Effector CD4-positive, alpha-beta T cell (primary cell): Measurements from ENCODE around the gene MYLK.
A peak's percentile ranks its signal among the peaks of the same experiment; 100 is the strongest.
"Not testable (repeated sequence)": the region's sequence is repeated elsewhere in the genome, so short reads cannot be mapped to it uniquely, and the experiment has no call there.

ENCODE experiments used
- DNase-seq: peaks from one replicate; pipeline ENCODE4 v3.0.0-alpha.2; 2020

MYLK gene

DNA sequence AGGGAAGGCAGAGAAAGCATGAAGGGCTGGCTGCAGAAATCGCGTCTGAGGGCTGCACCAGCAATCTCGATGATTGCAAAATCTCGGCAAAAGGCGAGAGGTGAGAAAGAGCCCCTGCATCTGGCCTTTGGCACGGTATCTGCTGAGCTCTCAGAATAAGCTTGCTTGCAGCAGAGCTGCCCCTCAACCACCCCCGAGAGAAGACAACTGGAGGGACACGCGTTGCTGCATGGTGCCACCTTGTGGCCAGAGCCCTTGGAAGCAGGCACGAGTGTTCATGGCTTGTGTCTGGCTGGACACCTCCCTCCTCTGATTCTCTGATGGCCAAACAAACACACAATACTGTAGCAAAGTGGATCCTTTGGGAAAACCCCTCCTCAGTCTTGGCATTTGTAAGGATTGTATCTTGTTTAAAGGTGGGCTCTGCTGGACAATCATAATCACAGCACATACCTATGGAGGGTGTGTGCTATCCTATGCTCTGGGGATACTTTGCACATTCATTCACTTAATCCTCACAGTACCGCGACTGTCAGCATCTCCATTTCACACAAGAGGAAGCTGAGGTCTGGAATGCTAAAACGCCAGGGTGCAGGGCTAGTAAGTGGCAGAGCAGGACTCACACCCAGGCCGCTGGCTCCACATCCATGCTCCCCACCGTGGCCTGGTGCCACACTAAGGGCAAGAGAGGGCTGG, 164.9 kb downstream of the MYLK start:
- DNase-seq = peak; percentile 11

DNA sequence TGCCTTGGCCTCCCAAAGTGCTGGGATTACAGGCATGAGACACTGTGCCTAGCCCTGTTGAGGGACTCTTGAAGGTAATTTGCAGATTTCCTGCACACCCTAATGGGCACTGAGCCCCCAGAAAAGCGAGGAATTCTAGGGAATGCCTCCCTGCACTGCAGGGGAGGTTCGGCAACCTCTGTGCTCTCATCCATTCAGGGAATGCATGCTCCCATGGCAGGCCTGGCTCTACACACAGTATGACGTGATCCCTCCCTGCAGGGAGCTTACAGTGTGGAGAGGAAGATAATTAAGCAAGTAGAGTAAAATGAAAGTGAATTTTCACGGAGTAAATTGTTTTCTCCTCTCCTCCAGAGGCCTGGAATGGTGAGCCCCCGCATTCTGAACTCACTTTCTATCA, 166.0 kb downstream of the MYLK start:
- no peak for DNase-seq

DNA sequence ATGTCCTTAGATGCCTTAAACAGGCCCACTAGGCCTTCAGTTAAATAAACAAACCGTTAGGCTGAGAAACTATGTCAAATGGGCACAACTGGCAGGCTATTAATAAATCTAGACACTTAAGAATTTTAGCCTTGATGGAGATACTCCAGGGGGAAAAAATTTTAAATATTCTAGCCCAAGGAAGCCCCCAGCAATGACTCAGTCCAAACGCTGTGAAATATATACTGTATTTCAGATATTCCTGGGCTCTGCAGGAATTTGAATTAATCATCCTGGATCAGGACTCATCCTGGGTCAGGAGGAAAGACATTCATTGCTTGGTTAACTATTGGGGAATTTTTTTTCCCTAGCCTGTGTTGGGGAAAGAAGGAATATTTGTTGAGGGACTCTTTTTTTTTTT, 166.7 kb downstream of the MYLK start:
- not testable (repeated sequence) for DNase-seq

DNA sequence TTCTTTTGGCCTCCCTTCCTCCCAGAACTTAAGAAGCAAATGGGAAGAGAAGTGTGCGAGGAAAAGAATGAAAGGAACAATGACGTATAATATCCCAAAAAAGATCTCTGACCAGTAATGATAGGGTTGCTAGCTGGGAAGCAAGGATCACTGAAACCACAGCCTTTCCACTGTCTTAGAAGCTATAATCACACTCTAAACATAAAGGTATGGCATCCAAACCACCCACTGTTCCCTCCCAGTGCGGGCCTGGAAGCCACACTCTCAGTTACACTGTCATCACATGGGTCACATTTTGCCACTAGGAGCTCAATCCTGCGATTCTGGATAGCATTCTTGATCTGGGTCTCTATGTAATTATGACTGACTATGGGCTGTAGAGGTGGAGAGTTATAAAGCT, 167.7 kb downstream of the MYLK start:
- DNase-seq = no peak

DNA sequence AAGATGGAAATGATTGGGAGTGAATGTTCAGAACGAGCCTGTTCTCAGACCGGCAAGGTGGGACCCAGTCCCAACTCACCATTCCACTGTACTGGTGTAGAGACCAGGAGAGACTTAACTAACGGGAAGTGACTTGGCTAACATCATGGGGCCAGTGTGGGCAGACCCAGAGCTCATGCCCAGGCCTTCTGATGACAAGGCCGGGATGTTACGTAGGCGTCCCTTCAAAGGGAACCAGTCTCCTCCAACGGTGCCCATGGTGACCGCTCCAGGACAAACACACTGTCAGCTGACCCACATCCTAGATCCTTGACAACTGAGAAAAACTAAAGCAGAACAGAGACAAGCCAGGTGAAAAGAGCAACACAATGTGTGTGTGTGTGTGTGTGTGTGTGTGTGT, 170.9 kb downstream of the MYLK start:
- no peak for DNase-seq

DNA sequence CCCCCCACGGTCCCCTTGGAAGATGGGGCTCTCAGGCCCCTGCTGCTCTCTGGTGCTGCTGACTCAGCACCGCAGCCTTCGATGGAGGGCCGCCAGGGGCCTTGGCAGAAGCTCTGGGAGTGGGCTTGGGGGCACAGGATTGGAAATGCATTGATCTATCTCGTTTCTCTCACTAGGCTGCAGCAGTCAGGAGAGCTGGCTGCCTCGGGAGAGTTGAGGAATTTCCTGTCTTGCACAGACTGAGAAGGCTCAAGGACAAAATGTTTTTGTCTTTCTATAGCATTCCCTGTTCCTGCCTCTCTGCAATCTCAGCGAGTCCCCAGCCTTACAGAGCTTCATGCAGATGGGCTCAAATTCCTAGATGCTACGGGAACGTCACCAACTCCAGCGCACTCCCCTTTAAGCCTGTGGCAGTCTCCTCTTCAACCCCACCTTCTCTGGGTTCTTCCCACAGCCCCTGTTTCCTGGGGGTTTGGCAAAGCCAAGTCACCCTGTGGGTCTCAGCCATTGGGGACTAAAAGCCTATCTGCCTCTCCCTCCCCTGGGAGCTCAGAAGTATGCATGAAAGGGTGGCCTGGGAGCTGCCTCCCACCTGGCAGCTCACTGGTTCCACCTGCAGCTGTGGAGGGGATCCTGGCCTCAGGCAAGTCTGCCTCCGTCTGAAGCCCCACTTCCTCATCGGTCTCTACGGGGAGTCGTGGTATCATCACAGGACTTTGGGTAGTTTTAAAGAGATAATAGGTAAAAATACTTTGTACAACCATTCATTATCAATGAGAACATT, 171.9 kb downstream of the MYLK start:
- DNase-seq = no peak

DNA sequence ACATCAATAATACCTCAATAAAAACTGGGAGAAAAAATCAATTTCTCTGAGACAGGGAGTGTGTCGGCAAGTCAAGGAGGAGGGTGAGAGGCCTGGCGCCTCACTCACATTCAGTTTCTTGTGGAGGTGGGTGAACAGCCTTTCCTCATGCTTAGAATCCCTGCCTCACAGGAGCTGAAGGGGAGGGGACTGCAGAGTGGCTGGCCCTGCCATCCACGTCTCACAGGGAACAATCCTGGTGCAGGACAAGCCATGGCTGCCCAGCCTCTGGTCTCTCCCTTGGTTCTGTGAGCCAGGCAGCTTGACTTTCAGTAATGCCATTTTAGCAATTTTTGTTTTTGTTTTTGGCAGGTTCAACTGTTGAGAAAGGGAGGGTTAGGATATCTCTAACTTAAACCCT, 172.8 kb downstream of the MYLK start:
- DNase-seq = no peak

DNA sequence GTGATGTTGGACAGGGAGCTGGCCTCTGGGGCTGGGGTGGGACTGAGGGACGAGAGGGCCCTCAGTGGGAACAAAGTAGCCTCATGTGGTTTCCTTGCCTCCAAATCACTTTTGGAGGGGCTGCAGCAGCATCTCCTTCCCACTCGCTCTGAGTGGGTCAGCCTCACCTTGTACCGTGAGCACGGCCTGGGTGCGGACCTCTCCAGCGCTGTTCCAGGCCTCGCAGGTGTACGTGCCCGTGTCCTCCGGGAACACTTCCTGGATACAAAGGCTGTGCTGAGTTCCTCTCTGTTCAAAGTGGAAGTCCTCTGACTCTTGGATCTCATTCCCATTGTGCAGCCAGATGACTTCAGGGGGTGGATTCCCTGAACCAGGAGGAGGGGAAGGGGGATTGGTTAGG, 175.6 kb downstream of the MYLK start:
- no peak for DNase-seq

DNA sequence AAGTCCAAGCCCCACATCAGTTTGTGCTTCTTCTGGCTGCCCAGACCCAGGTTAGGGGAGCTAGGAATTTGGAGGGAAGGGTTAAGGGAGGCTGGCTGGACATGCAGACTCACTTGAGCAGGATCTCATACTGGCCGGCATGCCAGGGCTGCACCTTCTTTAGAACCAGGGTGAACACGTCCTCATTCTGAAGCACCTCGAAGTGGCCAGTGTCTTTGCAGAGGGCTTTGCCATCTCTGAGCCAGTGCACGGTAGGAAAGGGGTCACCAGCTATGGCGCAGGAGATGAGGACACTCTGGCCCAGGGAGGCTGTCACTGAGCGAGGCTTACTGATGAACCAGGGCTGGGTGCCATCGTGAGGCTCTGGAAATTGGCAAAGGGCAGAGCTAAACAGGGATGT, 176.5 kb downstream of the MYLK start:
- not testable (repeated sequence) for DNase-seq

DNA sequence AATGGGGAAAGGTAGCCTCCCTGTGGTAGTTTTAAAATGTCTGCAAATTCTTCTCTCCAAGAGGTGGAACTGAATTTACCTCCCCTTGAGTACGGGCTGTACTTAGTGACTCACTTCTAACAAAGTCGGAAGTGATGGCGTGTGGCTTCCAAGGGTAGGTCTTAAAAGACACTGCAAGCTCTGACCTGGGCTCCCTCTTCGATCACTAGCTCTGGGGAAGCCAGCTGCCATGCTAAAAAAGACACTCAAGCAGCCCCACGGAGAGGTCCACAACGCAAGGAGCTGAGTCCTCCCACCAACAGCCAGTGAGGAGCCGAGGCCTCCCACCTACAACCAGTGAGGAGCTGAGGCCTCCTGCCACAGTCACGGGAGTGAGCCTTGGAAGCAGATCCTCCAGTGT, 177.3 kb downstream of the MYLK start:
- DNase-seq = no peak

DNA sequence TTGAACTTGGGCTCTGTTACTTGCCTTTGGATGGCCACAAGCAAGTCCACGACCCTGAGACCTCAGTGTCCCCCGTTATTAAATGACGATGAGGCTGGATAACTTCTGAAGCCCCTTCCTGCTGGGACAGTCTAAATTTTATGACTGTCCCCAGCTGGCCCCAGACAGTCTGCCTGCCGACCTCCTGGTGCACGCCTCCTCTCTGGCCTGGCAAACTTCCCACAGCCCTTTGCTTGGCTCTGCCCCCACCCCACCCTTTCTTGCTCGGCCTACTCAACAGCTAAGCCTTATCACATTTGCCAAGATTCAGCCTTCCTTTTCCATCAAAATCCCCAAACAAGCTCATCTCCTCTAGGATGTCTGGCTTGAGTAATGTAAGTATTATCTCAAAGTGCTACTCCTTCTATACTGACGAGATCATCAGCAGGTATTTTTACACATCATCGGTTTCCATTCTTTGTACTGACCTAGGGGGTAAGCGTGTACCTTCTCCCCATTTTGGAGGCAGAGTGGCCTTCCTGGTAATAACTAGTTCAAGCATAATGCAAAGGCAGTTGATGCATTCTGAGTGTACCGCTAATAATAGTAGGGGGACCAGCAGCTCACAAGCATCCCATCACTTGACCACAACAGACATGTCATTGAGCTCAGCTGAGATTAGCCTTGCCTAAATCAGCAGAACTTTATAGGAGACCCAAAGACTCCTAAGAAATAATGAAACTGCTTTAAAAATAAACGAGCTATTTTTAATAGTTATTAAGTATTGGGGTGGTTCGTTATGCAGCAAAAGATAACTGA, 178.4 kb downstream of the MYLK start:
- no peak for DNase-seq

DNA sequence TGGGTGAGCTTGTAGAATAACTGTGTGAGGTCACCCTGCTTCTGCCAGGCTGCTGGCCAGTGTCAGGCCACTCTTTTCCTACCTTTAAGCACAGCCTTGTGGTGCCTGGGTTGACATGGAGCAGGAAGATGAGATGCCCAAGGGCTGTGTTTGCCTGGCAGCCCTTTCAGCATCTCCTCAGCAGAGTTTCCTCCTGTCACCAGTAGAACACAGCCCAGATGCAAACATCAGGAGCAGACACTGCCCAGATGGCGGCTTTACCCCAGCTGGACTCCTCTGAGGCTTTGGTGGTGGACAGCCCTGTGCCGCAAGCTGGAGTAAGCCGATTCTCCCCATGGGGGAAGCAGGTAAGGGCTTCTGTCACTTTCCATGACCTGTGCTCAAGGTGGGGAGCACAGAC, 180.5 kb downstream of the MYLK start:
- not testable (repeated sequence) for DNase-seq

DNA sequence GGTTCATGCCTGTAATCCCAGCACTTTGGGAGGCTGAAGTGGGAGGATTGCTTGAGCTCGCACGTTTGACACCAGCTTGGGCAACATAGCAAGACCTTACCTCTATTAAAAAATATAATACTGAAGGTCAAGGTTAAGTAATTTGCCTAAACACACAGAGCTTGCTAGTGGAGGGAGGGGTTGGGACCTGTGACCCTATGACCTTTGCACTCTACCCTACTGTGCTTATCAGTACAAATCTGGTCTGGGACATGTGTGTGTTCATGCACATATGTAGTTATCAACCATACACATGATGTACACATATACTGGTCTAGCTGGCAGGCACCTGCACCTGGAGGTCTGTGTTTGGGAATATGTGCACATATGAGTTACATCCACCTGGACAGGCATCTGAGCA, 181.4 kb downstream of the MYLK start:
- no peak for DNase-seq

DNA sequence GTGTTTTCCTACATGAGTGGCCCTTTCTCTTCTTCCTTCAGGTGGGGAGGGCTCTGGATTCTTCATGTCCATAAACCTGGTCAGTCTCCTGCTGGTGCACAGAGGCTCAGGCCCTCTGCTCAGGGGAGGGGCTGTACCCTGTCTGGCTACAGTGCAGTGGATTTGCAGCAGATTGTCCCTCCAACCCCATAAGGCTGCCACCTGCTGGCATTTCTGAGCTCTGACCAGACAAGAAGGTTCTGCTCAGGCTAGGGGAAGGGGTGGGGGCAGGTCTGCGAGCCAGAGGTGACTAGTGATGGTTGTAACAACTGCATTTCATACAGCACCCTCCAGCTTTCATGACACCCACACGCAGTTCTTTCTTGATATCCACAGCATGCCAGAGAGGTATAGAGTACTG, 182.1 kb downstream of the MYLK start:
- DNase-seq = not testable (repeated sequence)

DNA sequence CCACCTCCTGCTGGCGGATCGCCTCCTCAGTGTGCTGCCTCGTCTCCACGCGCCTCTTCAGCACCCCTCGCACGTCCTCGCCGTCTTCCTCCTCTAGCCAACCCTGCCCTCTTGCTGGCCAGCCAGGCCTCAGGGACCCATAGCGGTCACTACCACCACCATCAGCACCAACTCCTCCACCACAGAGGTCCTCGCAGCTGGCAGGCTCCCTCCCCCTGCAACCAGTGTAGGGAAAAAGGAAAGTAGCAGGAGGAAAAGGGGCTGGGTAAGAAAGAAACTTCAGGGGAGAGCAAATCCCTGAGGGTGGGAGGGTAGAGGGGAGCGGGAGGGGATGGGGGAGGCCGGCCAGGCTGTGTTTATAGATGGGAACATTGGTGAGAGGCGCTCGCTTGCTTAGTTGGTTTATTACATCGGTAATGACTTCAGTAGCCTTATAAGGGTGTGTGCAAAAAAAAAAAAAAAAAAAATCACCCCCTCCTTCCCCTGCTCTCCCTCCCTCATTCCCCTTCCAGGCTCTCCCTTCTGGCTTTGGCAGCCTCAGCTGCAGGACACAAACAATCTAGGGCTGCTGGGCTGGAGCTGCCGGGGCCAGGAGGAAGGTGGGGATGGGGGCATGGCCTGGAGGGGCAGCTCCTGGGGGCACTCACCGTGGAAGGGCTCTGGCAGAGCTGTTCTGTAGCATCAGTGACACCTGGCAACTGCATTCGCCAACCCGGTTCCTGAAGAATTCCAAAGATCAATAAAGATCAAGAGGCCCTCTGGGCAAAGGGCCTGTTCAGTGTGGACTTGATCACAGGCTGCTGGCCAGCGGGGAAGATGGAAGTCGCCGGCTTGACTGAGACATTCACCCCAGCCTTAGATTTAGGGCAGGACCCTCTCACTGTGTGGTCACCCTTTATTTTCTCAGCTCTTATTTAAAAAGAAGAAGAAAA, 183.1 kb downstream of the MYLK start:
- no peak for DNase-seq

DNA sequence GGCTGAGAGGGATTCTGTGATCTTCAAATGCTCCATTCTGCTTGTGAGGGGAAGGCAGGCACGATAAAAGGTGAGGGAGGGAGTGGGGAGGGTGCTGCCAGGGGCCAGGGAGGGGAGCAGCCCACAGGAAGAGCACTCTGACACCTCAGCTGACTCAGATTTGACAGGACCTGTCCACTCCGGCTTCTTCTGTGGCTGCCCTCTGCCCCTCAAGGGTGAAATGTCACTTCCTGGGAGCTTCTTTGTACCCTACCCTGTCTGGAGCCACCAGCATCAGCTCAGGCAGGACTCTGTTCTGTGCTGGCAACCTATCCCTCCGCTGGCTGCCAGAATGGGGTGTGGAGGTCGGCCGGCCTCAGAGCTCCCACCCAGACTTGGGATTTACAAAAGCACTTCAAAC, 185.3 kb downstream of the MYLK start:
- no peak for DNase-seq

DNA sequence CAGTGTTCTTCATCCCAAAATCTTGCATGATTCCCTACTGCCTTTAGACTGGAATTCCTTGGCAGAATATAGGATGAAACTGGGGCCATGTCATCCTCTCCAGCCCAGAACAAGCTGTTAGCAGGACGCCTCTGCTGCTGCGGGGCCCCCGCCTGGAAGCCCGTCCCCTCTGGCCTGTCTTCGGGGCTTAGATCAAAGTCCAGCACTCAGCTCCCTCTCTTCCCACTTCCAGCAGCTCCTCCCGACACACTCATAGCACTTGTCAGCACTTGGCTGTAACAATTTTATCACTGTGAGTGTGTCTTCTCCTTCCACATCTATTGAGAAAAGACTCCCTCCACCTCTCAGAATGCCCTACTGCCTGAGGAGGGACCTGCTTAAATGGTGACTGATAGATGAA, 187.3 kb downstream of the MYLK start:
- DNase-seq = no peak

DNA sequence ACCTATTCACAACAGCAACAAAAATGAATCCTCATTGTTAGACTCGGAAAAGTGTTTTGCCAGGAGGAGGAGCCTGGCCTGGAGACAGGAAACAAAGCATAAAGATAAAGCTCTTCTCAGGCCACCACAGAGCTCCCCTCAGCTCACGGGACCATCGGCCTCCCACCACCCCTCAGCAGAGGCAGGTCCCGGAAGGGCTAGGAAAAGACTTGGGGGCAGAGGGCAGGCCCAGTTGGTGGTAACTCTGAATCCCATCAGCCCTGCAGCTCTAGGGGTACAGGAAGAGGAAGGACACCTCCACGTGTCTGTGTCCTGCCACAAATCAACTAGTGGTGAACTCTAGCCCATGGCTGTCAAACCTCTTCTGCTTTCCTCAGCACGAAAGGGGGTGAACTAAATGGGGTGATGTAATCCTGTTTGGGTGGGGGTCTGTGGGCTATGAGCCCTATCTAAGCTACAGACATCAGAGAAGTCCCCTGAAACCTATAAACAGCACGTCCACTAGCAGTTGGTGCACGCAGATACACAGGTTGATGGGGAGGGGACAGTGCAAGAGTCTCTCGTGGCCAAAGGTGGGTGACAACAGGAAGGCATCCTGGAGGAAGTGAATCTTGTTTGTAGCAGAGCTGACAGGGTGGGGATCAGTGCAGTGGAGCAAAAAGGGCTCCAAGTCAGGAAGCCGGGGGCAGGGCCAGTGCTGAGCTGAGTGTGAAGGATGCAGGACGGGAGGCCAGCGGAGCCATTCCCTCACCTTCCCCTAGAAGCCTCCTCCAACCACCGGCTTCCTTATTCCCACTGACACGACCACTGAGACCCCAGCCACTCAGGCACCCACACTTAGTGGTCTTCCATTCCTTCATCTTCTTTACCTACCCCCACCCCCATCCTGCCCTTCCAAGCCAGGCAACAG, 188.1 kb downstream of the MYLK start:
- DNase-seq = no peak

DNA sequence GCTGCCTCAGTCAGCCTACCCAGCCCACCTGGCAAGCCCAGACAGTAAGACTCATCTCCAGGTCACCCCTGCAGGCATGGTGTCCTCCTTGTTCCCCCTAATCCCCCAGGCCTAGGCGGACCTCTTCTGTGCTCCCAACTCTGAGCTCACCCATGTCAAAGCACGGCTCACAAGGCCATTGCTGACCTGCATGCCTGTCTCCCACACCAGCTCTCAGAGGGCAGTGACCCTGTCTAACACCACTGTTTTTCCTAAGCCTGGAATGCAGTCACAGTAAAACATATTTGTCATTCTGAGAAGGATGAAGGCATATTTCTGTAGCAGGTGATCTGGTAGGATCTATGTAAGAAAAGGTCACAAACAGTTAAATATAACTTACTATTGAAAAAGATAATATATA, 189.0 kb downstream of the MYLK start:
- no peak for DNase-seq

DNA sequence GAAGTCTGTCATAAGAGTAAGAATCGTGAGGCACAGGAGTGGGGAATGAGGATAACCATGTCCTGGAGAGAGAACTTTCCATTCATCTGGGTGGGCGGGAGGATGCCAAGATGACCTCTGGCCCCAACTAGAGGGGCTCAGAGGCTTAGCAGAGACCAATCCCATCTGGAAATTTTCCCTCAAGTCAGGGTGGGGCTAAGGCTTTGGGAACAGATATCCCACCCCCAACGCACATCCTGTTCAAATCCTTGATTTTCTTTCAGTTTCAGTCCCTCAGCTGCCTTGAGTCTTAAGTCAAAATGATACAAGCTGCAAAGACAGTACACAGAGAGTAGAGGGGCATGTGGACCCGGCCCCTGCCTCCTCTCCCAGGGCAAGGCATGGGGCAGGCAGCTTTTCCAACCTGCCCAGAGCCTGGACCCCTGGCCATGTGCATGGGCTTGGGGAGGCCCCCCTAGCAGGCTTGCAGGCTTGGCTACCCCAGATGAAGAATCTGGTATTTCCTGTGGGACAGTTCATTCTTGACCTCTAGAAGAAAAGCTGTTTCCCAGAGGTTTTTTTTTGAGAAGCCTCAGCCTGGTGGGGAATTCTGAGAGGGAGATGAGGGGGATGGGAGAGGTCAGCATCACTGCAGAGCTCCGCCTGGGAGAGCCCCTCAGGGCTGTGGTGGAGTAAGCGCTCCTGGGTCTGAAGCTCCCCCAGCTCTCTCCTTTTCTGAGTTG, 189.6 kb downstream of the MYLK start:
- no peak for DNase-seq
